ENCODE data around the gene SHH. TPM values are rescaled to one million over a fixed set of nuclear protein-coding genes. Genes with fewer than 3 reads are reported as not detected.

The SHH gene
- total RNA-seq, result 10 to 100 TPM in 1 of 5 donors, 1 to 10 TPM in 1, under 1 TPM in 3; 0.29 to 11.0 (median 0.89) TPM
- polyA plus RNA-seq, result 1 to 10 TPM; 1.9 to 3.5 (median 2.3) TPM
- long read RNA-seq, donor 1, full-length matches to known transcripts, result 1 of 1 reads
- long read RNA-seq, donor 1, partial matches to known transcripts, result 0 of 1 reads
- long read RNA-seq, donor 1, other reads (novel, unspliced or antisense), result 0 of 1 reads
- long read RNA-seq, donor 2, full-length matches to known transcripts, result 3 of 3 reads
- long read RNA-seq, donor 2, partial matches to known transcripts, result 0 of 3 reads
- long read RNA-seq, donor 2, other reads (novel, unspliced or antisense), result 0 of 3 reads
- long read RNA-seq, donor 3, result 0 reads
- long read RNA-seq, donor 4, result 0 reads
- long read RNA-seq, donor 5, result 0 reads
- long read RNA-seq, donor 6, result 0 reads
- long read RNA-seq, donor 7, full-length matches to known transcripts, result 1 of 6 reads
- long read RNA-seq, donor 7, partial matches to known transcripts, result 5 of 6 reads
- long read RNA-seq, donor 7, other reads (novel, unspliced or antisense), result 0 of 6 reads
- long read RNA-seq, donor 8, result 0 reads
- long read RNA-seq, donor 9, result 0 reads
- long read RNA-seq, donor 10, result 0 reads

GRCh38 chr7:155811895-155812761 lies at the start of gene SHH:
Gene SHH (minus strand): TSS chr7:155812463. CDS start chr7:155812122, 341 bp downstream.
- TF ChIP-seq POLR2A (IDR thresholded peaks at IDR 0.05), result no peak
- Histone ChIP-seq H3K27ac (peak within 1 kb of the TSS; percentile 33 to 91 (median 76)), H3K4me3 (peak within 1 kb of the TSS; percentile 41 to 59 (median 46)), H3K27me3 (peaks cover 33 to 99% (median 78%) of the 10 kb centered on the region in 3 donors), H3K4me1 (peaks cover 38 to 64% (median 51%) of the 10 kb centered on the region in 4 donors), H3K36me3 (no peaks in the 10 kb centered on the region), H3K9me3 (no peaks in the 10 kb centered on the region)
- peak in 1 of 2 donors; percentile 65 for DNase-seq
- 1 to 3% (median 1%) methylated on average over 21 to 53 of the region's 53 CpGs for WGBS, 5 donors
- intact Hi-C loops (cut with DNase I; ENCODE audit: low total_unique reads), result no loop called here

- Histone ChIP-seq H3K36me3 (no peaks in the 10 kb centered on the region), H3K27ac (peak overlapping the region; percentile 34 to 64 (median 42)), H3K4me1 (peaks cover 14 to 36% (median 30%) of the 10 kb centered on the region in 4 donors), H3K4me3 (no peak overlapping the region), H3K9me3 (no peaks in the 10 kb centered on the region), H3K27me3 (peaks cover 0 to 43% (median 0%) of the 10 kb centered on the region in 3 donors)
- TF ChIP-seq POLR2AphosphoS5 (IDR thresholded peaks at IDR 0.05) (no peak), CTCF (IDR thresholded peaks at IDR 0.05) (no peak), POLR2A (IDR thresholded peaks at IDR 0.05) (no peak), EP300 (IDR thresholded peaks at IDR 0.05) (no peak)
- WGBS, 5 donors, result 34 to 51% (median 46%) methylated on average over 11 of the region's 11 CpGs
- DNase-seq, result peak; percentile 25 to 28
- intact Hi-C loops (cut with DNase I; ENCODE audit: low total_unique reads), result no loop called here
These were observed 49.2 kb upstream of the SHH start for GRCh38 chr7:155861480-155861868.

GRCh38 chr7:155860840-155861479 lies 48.7 kb upstream of the SHH start:
- Histone ChIP-seq H3K9me3 (no peaks in the 10 kb centered on the region), H3K27me3 (peaks cover 0 to 38% (median 0%) of the 10 kb centered on the region in 3 donors), H3K27ac (peak overlapping the region; percentile 34 to 64 (median 42)), H3K4me3 (no peak overlapping the region), H3K36me3 (no peaks in the 10 kb centered on the region), H3K4me1 (peaks cover 14 to 31% (median 25%) of the 10 kb centered on the region in 4 donors)
- peak in 2 of 3 donors; percentile 1 to 10 for TF ChIP-seq POLR2AphosphoS5 (IDR thresholded peaks at IDR 0.05)
- no peak for TF ChIP-seq EP300 (IDR thresholded peaks at IDR 0.05)
- intact Hi-C loops (cut with DNase I; ENCODE audit: low total_unique reads), result no loop called here
- DNase-seq, result peak; percentile 65 to 89
- WGBS, 5 donors, result 14 to 25% (median 22%) methylated on average over 8 to 11 of the region's 11 CpGs

GRCh38 chr7:155860461-155860839 lies 48.2 kb upstream of the SHH start:
- WGBS, 5 donors, result 39 to 67% (median 54%) methylated on average over 4 of the region's 4 CpGs
- no peak for DNase-seq

More at GRCh38 chr7:155860461-155860839, 48.2 kb upstream of the SHH start:
- TF ChIP-seq POLR2AphosphoS5 (IDR thresholded peaks at IDR 0.05), result no peak
- no peak for TF ChIP-seq POLR2A (IDR thresholded peaks at IDR 0.05)
- no peak for TF ChIP-seq EP300 (IDR thresholded peaks at IDR 0.05)
- TF ChIP-seq CTCF (IDR thresholded peaks at IDR 0.05), result no peak
- peaks cover 0 to 33% (median 0%) of the 10 kb centered on the region in 3 donors for H3K27me3 ChIP-seq
- peak overlapping the region; percentile 18 to 64 (median 42) for H3K27ac ChIP-seq
- peaks cover 14 to 26% (median 21%) of the 10 kb centered on the region in 4 donors for H3K4me1 ChIP-seq
- H3K36me3 ChIP-seq, result no peaks in the 10 kb centered on the region
- H3K9me3 ChIP-seq, result no peaks in the 10 kb centered on the region
- H3K4me3 ChIP-seq, result no peak overlapping the region
- intact Hi-C loops (cut with DNase I; ENCODE audit: low total_unique reads), result no loop called here
